ENCODE data around the gene BDH1. TPM values are rescaled to one million over a fixed set of nuclear protein-coding genes. Genes with fewer than 3 reads are reported as not detected.

BDH1 gene
- total RNA-seq, 1 experiment from 2014 or later: 80.5 TPM

DNA sequence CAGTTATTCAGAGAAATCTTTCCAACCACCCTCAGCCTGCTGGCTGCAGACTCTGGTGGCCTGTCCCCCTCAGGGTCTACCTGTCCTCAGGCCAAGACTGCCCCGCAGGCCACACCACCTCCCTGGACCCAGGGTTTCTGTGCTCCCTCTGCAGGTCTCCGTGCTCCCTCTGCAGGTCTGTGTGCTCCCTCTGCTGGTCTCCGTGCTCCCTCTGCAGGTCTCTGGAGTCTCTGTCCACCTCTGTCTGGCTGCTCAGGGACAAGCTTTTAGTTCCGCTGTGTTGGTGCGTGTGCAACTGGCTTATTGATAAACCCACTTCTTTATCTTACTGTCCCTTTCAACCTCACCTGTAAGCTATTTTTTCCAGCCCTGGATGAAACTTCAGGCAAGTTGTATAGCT lies 30.1 kb downstream of the BDH1 start:
- Histone ChIP-seq H3K27me3 (ENCODE audit: low read length) (no peaks in the 10 kb centered on the region), H3K9ac (ENCODE audit: low read length) (no peak overlapping the region), H3K9me2 (replicated peaks; ENCODE audit: insufficient read depth, low read length) (no peaks in the 10 kb centered on the region), H3K27ac (ENCODE audit: low read length) (no peak overlapping the region), H3K79me2 (ENCODE audit: low read length) (0 out of 2 replicates have a peak, but pooled peaks cover 3% of the 10 kb centered on the region), H4K20me1 (ENCODE audit: insufficient read depth, low read depth, low read length) (no peaks in the 10 kb centered on the region), H3K9me3 (ENCODE audit: low read length) (no peaks in the 10 kb centered on the region), H2AFZ (ENCODE audit: low read length) (no peak overlapping the region), H3K36me3 (ENCODE audit: insufficient read depth, low read length) (peaks cover 24% of the 10 kb centered on the region; the same call in 1 of the 2 replicates), H3K4me3 (ENCODE audit: low read length) (no peak overlapping the region), H3K4me1 (ENCODE audit: low read length) (no peaks in the 10 kb centered on the region), H3K4me2 (ENCODE audit: low read depth, low read length, poor library complexity, severe bottlenecking) (no peak overlapping the region)
- DNase-seq: peak; percentile 50

DNA sequence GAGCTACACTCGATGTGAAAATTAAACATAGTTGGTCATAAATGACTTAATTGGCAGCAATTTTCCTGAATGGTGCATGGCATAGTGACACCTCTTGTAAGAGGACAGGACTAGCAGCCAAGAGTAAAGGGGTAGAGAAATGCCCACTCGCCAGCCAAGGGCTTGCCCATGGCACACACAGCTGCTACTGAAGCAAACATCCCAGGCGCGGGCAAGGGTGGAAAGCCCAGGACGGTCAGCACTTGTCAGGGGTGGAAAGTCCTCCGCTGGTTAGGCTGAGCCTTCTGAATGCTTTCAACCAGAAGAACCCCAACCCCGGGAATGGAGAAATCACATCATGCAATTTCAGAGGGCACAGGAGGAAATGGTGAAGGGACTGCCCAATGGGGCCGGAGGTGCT lies 31.6 kb downstream of the BDH1 start:
- H2AFZ ChIP-seq (ENCODE audit: low read length): no peak overlapping the region
- H3K4me1 ChIP-seq (ENCODE audit: low read length): no peaks in the 10 kb centered on the region
- H3K4me3 ChIP-seq (ENCODE audit: low read length): no peak overlapping the region
- no peaks in the 10 kb centered on the region for H3K27me3 ChIP-seq (ENCODE audit: low read length)
- no peak overlapping the region for H3K27ac ChIP-seq (ENCODE audit: low read length)
- H3K9ac ChIP-seq (ENCODE audit: low read length): no peak overlapping the region
- no peak overlapping the region for H3K4me2 ChIP-seq (ENCODE audit: low read depth, low read length, poor library complexity, severe bottlenecking)
- H3K9me2 ChIP-seq (replicated peaks; ENCODE audit: insufficient read depth, low read length): no peaks in the 10 kb centered on the region
- no peaks in the 10 kb centered on the region for H3K79me2 ChIP-seq (ENCODE audit: low read length)
- DNase-seq: no peak
- H3K36me3 ChIP-seq (ENCODE audit: insufficient read depth, low read length): peaks cover 23% of the 10 kb centered on the region; the same call in 1 of the 2 replicates
- H3K9me3 ChIP-seq (ENCODE audit: low read length): no peaks in the 10 kb centered on the region
- H4K20me1 ChIP-seq (ENCODE audit: insufficient read depth, low read depth, low read length): no peaks in the 10 kb centered on the region

DNA sequence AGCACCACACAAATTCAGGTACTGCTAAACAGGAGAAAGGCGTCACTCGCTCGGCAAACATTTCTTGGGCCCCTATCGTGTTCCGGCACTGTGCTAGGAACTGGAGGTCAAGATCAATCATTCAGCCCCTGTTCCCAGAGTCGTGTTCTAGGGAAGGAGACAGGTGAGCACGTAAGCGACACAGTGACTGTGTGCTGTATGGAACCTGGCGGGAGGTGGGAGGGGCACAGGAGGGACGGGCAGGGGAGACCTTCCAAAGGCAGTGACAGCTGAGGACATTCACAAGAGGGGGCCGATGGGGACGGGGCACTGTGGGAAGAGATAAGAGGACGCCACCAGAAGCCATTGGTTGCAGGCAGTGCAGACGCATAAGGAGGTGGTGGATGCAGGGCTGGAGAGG lies 32.2 kb downstream of the BDH1 start:
- Histone ChIP-seq H4K20me1 (ENCODE audit: insufficient read depth, low read depth, low read length) (no peaks in the 10 kb centered on the region), H3K4me3 (ENCODE audit: low read length) (no peak overlapping the region), H2AFZ (ENCODE audit: low read length) (no peak overlapping the region), H3K9ac (ENCODE audit: low read length) (no peak overlapping the region), H3K27ac (ENCODE audit: low read length) (no peak overlapping the region), H3K79me2 (ENCODE audit: low read length) (no peaks in the 10 kb centered on the region), H3K9me2 (replicated peaks; ENCODE audit: insufficient read depth, low read length) (no peaks in the 10 kb centered on the region), H3K27me3 (ENCODE audit: low read length) (no peaks in the 10 kb centered on the region), H3K36me3 (ENCODE audit: insufficient read depth, low read length) (peaks cover 20% of the 10 kb centered on the region), H3K9me3 (ENCODE audit: low read length) (no peaks in the 10 kb centered on the region), H3K4me2 (ENCODE audit: low read depth, low read length, poor library complexity, severe bottlenecking) (no peak overlapping the region), H3K4me1 (ENCODE audit: low read length) (no peaks in the 10 kb centered on the region)
- DNase-seq: no peak

DNA sequence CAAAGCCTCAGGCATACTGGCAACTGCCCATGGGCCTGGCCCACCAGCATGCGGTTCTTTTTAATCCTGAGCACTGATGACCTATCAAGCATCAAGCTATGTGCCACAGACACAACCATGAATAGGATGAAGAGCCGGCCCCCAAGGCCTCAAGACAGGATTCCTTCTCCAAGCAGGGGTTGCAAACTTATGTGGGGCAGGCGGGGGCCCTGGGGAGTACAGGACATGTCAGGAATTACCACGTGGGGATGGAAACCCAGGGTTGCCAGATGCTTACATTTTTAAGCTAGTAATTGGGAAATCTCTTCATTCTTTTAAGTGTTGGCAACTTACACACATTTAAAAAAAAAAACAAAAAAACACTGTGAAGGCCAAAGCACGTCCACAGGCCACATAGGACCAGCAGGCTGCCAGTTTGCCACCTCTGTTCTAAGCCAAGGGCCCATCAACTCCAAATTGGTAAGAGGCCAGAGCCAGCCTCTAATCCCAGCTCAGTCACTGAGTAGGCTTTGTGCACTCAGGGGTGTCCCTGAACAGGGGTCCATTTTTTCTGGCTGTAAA lies 32.8 kb downstream of the BDH1 start:
- Histone ChIP-seq H3K9me2 (replicated peaks; ENCODE audit: insufficient read depth, low read length) (no peaks in the 10 kb centered on the region), H3K4me3 (ENCODE audit: low read length) (no peak overlapping the region), H3K36me3 (ENCODE audit: insufficient read depth, low read length) (peaks cover 17% of the 10 kb centered on the region), H3K79me2 (ENCODE audit: low read length) (no peaks in the 10 kb centered on the region), H2AFZ (ENCODE audit: low read length) (no peak overlapping the region), H3K27me3 (ENCODE audit: low read length) (no peaks in the 10 kb centered on the region), H4K20me1 (ENCODE audit: insufficient read depth, low read depth, low read length) (no peaks in the 10 kb centered on the region), H3K27ac (ENCODE audit: low read length) (no peak overlapping the region), H3K4me2 (ENCODE audit: low read depth, low read length, poor library complexity, severe bottlenecking) (no peak overlapping the region), H3K4me1 (ENCODE audit: low read length) (no peaks in the 10 kb centered on the region), H3K9me3 (ENCODE audit: low read length) (no peaks in the 10 kb centered on the region), H3K9ac (ENCODE audit: low read length) (no peak overlapping the region)
- no peak for DNase-seq

DNA sequence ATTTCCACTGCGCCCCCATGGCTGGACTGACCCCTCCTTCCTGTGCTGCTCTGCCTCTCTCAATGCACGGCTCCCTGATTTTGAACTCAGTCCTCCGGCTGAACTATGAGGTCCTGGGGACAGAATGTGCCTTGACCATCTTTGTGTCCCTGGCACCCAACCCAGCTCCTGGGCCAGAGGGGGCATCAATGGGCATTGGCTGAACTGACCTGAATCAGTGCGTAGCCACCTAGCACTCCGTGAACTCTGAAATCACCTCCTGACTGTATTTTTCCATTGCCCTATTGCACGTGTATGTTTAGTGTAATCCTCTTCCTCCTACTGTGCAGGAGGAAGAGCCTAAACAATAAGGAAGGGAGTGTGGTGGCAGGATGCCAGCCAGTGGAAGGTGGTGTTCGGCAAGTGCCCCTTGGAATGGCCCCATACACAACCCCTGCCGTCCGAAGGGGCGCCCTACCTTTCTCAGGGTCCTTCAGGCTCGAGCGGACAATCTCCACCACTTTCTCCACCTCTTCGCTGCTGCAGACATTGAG lies 33.5 kb downstream of the BDH1 start:
- no peaks in the 10 kb centered on the region for H4K20me1 ChIP-seq (ENCODE audit: insufficient read depth, low read depth, low read length)
- no peak overlapping the region for H2AFZ ChIP-seq (ENCODE audit: low read length)

DNA sequence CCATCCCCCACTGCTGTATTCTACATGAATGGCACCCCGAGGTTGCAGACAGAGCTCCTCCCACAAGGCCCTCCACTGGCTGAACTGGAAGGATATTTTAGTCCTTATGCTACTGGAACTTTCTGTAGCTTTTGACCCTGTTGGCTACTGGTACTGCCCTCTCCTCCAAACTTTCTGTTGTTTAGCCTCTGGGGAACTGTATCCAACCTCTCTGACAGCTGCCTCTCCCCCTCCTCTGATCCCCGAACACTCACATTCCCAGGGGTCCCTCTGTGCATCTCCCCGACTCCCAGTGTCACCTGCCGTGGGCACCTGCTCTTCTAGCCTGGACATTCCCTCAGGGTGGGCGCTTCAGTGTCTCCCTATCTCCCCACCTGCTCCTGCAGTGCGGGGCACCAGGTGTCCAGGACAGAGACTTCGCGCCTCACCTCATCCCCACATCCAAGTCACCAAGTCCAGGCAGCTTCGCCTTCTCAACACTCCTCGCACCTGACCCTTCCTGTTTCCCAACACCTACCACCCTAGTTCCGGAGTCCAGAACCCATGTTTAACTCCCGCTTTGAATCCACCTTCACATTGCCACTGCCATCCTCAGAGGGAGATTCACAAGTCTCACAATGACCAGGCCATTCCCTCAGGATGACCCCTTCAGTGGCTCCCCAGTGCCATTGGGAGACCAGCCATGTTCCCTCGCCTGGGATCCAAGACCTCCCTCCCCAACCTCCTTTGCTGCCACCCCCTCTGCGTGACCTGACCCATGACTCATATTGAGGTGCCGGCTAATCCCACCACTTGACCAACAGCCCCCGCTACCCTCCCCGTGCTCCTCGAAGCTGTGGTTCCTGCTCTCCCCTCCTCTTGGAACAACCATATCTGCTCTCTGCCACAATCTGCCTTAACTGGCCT lies 34.2 kb downstream of the BDH1 start:
- H3K36me3 ChIP-seq (ENCODE audit: insufficient read depth, low read length): peaks cover 17% of the 10 kb centered on the region

More for the DNA sequence above, 33.5 kb downstream of the BDH1 start:
- Histone ChIP-seq H3K27ac (ENCODE audit: low read length) (no peak overlapping the region), H3K9me2 (replicated peaks; ENCODE audit: insufficient read depth, low read length) (no peaks in the 10 kb centered on the region), H3K9me3 (ENCODE audit: low read length) (no peaks in the 10 kb centered on the region), H3K9ac (ENCODE audit: low read length) (no peak overlapping the region), H3K79me2 (ENCODE audit: low read length) (no peaks in the 10 kb centered on the region), H3K4me3 (ENCODE audit: low read length) (no peak overlapping the region), H3K4me1 (ENCODE audit: low read length) (no peaks in the 10 kb centered on the region), H3K27me3 (ENCODE audit: low read length) (no peaks in the 10 kb centered on the region), H3K36me3 (ENCODE audit: insufficient read depth, low read length) (peaks cover 17% of the 10 kb centered on the region), H3K4me2 (ENCODE audit: low read depth, low read length, poor library complexity, severe bottlenecking) (no peak overlapping the region)
- no peak for DNase-seq

DNA sequence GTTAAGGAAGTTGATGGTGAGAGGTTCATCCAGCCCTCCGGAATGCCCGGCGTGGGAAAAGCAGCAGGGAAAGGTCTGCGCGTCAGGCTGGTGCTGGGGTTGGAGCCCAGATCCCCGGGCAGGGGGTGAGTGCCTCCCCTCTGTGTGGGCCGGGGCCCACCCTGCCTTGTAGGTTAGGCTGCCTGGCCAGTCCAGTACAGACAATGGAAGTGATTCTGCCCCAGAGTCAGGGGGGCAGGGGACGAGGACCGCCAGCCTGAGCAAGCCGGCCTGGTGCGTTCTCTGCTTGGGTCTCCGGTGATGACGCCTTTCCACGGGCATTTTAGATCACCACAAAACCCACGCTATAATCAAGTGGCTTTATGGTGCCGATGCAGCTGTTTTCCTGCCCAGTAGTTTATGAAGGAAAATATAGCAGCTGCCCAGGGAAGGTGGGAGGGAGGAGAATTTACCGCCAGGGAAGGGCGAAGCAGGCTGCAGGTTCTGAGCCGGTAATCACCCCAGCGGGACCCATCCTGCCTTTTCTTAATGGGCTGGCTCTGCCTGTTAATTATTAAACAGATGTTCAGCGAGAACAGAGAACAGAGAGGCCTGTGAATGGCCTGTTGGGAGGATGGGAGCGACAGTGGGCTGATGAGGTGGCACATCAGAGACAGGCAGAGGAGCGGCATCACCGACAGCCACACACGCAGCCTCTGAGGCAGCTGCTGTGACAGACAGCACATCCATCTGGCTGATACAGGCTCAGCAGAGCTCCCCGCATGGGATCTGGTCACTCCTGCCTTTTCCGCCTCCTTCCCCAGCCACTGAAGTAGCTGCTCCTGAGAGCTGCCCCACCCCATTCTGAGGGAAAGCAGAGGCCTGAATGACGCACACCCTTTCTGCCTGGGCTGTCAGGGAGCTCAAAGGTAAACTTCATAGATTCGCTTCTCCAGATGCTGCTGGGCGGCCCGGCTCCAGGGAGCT lies 35.2 kb downstream of the BDH1 start:
- Histone ChIP-seq H3K36me3 (ENCODE audit: insufficient read depth, low read length) (peaks cover 18% of the 10 kb centered on the region), H3K4me2 (ENCODE audit: low read depth, low read length, poor library complexity, severe bottlenecking) (no peak overlapping the region), H2AFZ (ENCODE audit: low read length) (no peak overlapping the region), H3K4me3 (ENCODE audit: low read length) (no peak overlapping the region), H3K27ac (ENCODE audit: low read length) (no peak overlapping the region), H3K9me3 (ENCODE audit: low read length) (no peaks in the 10 kb centered on the region), H3K4me1 (ENCODE audit: low read length) (peaks cover 6% of the 10 kb centered on the region), H4K20me1 (ENCODE audit: insufficient read depth, low read depth, low read length) (no peaks in the 10 kb centered on the region), H3K27me3 (ENCODE audit: low read length) (no peaks in the 10 kb centered on the region), H3K9me2 (replicated peaks; ENCODE audit: insufficient read depth, low read length) (no peaks in the 10 kb centered on the region), H3K79me2 (ENCODE audit: low read length) (no peaks in the 10 kb centered on the region), H3K9ac (ENCODE audit: low read length) (no peak overlapping the region)
- DNase-seq: no peak

More for the DNA sequence above, 34.2 kb downstream of the BDH1 start:
- Histone ChIP-seq H3K9ac (ENCODE audit: low read length) (no peak overlapping the region), H3K4me1 (ENCODE audit: low read length) (peaks cover 6% of the 10 kb centered on the region), H3K9me2 (replicated peaks; ENCODE audit: insufficient read depth, low read length) (no peaks in the 10 kb centered on the region), H3K27me3 (ENCODE audit: low read length) (no peaks in the 10 kb centered on the region), H3K27ac (ENCODE audit: low read length) (no peak overlapping the region), H2AFZ (ENCODE audit: low read length) (no peak overlapping the region), H3K4me3 (ENCODE audit: low read length) (no peak overlapping the region), H4K20me1 (ENCODE audit: insufficient read depth, low read depth, low read length) (no peaks in the 10 kb centered on the region), H3K9me3 (ENCODE audit: low read length) (no peaks in the 10 kb centered on the region), H3K4me2 (ENCODE audit: low read depth, low read length, poor library complexity, severe bottlenecking) (no peak overlapping the region), H3K79me2 (ENCODE audit: low read length) (no peaks in the 10 kb centered on the region)
- no peak for DNase-seq
